Measurements from ENCODE around the gene FOXP1. TPM values are rescaled to one million over a fixed set of nuclear protein-coding genes. Genes with fewer than 3 reads are reported as not detected.

Gene FOXP1
- polyA plus RNA-seq, 1 donor from 2014 or later, result 5.6 TPM

DNA sequence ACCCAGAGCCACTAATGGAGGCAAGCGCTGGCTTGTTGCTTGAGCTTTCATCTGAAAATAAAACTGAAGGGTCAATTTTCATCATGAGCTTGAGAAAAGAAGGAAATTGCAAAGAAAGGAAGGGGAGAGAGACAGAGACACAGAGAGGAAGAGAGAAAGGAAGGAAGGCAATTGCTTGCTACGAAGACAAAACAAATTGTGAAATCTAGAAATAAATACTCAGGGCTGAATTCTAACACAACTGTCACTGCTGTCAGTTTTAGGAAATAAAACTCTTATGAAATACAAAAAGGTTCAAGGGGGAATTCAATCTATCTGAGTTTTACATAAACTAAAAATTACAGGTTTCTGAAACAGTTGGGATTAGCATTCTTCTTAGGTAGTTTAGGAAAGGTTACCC is 36.7 kb downstream of the FOXP1 start:
- Histone ChIP-seq H3K9ac (ENCODE audit: low read length) (no peak overlapping the region), H3K4me2 (ENCODE audit: low read length) (no peak overlapping the region), H3F3A (ENCODE audit: insufficient read depth, low read length, poor library complexity, severe bottlenecking) (no peaks in the 10 kb centered on the region), H3K27ac (ENCODE audit: low read length) (no peak overlapping the region), H3K27me3 (ENCODE audit: insufficient read depth, low read depth, low read length) (no peaks in the 10 kb centered on the region), H4K20me1 (ENCODE audit: insufficient read depth) (no peaks in the 10 kb centered on the region), H3K9me2 (ENCODE audit: insufficient read depth, low read length) (no peaks in the 10 kb centered on the region), H2AFZ (ENCODE audit: low read depth, low read length) (no peak overlapping the region), H3K4me3 (ENCODE audit: low read length) (no peak overlapping the region), H3K9me3 (ENCODE audit: low read length) (no peaks in the 10 kb centered on the region), H3K36me3 (ENCODE audit: insufficient read depth, low read length) (no peaks in the 10 kb centered on the region), H3K79me2 (replicated peaks; ENCODE audit: insufficient read depth, low read length) (no peaks in the 10 kb centered on the region)
- TF ChIP-seq, protein P1, sequence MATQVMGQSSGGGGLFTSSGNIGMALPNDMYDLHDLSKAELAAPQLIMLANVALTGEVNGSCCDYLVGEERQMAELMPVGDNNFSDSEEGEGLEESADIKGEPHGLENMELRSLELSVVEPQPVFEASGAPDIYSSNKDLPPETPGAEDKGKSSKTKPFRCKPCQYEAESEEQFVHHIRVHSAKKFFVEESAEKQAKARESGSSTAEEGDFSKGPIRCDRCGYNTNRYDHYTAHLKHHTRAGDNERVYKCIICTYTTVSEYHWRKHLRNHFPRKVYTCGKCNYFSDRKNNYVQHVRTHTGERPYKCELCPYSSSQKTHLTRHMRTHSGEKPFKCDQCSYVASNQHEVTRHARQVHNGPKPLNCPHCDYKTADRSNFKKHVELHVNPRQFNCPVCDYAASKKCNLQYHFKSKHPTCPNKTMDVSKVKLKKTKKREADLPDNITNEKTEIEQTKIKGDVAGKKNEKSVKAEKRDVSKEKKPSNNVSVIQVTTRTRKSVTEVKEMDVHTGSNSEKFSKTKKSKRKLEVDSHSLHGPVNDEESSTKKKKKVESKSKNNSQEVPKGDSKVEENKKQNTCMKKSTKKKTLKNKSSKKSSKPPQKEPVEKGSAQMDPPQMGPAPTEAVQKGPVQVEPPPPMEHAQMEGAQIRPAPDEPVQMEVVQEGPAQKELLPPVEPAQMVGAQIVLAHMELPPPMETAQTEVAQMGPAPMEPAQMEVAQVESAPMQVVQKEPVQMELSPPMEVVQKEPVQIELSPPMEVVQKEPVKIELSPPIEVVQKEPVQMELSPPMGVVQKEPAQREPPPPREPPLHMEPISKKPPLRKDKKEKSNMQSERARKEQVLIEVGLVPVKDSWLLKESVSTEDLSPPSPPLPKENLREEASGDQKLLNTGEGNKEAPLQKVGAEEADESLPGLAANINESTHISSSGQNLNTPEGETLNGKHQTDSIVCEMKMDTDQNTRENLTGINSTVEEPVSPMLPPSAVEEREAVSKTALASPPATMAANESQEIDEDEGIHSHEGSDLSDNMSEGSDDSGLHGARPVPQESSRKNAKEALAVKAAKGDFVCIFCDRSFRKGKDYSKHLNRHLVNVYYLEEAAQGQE (IDR thresholded peaks at IDR 0.05; ENCODE audit: borderline replicate concordance), result no peak
- no peak for TF ChIP-seq POLR2AphosphoS5 (IDR thresholded peaks at IDR 0.05)
- TF ChIP-seq RAD21 (conservative IDR thresholded peaks at IDR 0.05), result no peak

DNA sequence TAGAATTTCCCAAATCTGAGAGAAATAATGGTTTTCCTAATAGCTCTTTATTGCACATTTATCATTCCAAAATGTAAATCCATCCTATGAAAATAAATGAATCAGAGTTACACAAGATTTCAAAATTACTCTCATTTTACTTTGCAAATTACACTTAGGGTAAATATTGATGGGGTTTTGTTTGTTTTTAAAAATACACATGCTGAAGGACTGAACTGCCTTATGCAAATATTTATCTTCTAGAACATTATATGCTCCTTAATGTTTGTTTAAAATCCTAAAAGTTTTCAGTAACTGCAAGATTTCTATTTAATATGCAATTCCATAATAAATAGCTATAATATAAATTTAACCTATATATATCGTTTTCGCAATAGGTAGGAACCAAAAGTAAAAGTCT is 38.2 kb downstream of the FOXP1 start:
- H3K9me2 ChIP-seq (ENCODE audit: insufficient read depth, low read length), result no peaks in the 10 kb centered on the region
- no peak overlapping the region for H2AFZ ChIP-seq (ENCODE audit: low read depth, low read length)
- no peak for TF ChIP-seq SMC3 (conservative IDR thresholded peaks at IDR 0.05; ENCODE audit: poor library complexity)
- TF ChIP-seq RAD21 (conservative IDR thresholded peaks at IDR 0.05), result no peak
- TF ChIP-seq, protein P2, sequence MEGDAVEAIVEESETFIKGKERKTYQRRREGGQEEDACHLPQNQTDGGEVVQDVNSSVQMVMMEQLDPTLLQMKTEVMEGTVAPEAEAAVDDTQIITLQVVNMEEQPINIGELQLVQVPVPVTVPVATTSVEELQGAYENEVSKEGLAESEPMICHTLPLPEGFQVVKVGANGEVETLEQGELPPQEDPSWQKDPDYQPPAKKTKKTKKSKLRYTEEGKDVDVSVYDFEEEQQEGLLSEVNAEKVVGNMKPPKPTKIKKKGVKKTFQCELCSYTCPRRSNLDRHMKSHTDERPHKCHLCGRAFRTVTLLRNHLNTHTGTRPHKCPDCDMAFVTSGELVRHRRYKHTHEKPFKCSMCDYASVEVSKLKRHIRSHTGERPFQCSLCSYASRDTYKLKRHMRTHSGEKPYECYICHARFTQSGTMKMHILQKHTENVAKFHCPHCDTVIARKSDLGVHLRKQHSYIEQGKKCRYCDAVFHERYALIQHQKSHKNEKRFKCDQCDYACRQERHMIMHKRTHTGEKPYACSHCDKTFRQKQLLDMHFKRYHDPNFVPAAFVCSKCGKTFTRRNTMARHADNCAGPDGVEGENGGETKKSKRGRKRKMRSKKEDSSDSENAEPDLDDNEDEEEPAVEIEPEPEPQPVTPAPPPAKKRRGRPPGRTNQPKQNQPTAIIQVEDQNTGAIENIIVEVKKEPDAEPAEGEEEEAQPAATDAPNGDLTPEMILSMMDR (IDR thresholded peaks at IDR 0.05; ENCODE audit: poor library complexity, severe bottlenecking), result no peak
- TF ChIP-seq POLR2AphosphoS5 (IDR thresholded peaks at IDR 0.05), result no peak
- TF ChIP-seq MXI1 (conservative IDR thresholded peaks at IDR 0.05; ENCODE audit: poor library complexity, severe bottlenecking), result no peak
- TF ChIP-seq, protein P1 (IDR thresholded peaks at IDR 0.05; ENCODE audit: borderline replicate concordance), result no peak
- TF ChIP-seq TAF1 (IDR thresholded peaks at IDR 0.05; ENCODE audit: low read depth), result no peak
- TF ChIP-seq EP300 (conservative IDR thresholded peaks at IDR 0.05; ENCODE audit: poor library complexity, severe bottlenecking), result no peak
- H4K20me1 ChIP-seq (ENCODE audit: insufficient read depth), result no peaks in the 10 kb centered on the region
- H3K4me2 ChIP-seq (ENCODE audit: low read length), result no peak overlapping the region
- no peaks in the 10 kb centered on the region for H3K79me2 ChIP-seq (replicated peaks; ENCODE audit: insufficient read depth, low read length)
- no peaks in the 10 kb centered on the region for H3K36me3 ChIP-seq (ENCODE audit: insufficient read depth, low read length)
- H3K27me3 ChIP-seq (ENCODE audit: insufficient read depth, low read depth, low read length), result no peaks in the 10 kb centered on the region
- no peaks in the 10 kb centered on the region for H3F3A ChIP-seq (ENCODE audit: insufficient read depth, low read length, poor library complexity, severe bottlenecking)
- no peaks in the 10 kb centered on the region for H3K9me3 ChIP-seq (ENCODE audit: low read length)
- H3K4me3 ChIP-seq (ENCODE audit: low read length), result no peak overlapping the region
- no peak overlapping the region for H3K9ac ChIP-seq (ENCODE audit: low read length)
- no peak overlapping the region for H3K27ac ChIP-seq (ENCODE audit: low read length)
